DMS 273 treated with DMSO at 0.1 percent for 48 hours (cell line): ENCODE results near the gene MBOAT2.
"Not testable (repeated sequence)": the region's sequence is repeated elsewhere in the genome, so short reads cannot be mapped to it uniquely, and the experiment has no call there.

Source experiments
- DNase-seq: peaks from one replicate; lab custom pipeline; 2025; lab: John Stamatoyannopoulos, UW

Gene MBOAT2

DNA sequence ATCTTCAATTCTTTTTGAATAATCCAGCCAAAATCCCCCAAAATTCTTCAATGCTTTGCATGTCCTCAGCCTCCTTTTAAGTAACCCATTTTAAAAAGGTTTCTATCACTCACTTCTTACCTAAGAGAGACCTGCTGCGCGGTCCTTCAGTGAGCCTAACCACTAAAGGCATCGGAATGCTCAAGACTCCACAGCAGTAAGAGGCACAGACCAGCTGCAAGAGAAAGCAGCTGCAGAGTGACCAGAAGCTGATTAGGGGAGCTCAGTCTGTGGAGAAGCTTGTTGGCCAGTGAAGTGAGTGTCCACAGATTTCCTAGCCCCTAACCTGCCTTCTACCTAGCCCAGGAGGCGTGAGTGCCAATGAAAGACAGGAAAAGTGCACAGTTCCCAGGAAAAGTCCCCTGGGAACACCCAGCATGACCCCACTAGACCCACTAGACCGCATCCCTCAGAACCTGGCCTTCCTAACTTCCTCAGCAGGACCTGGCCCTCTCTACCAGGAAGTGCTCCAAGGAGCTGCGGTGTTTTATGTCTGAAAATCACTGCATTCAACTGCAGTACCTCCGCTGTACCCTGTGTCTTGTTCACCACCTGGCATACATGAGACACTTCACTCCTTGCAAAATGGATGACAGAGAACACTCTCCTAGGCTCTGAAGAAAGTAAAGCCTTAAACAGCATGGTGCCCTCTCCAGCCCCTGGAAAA is 10.1 kb downstream of the MBOAT2 start:
- no peak for DNase-seq

DNA sequence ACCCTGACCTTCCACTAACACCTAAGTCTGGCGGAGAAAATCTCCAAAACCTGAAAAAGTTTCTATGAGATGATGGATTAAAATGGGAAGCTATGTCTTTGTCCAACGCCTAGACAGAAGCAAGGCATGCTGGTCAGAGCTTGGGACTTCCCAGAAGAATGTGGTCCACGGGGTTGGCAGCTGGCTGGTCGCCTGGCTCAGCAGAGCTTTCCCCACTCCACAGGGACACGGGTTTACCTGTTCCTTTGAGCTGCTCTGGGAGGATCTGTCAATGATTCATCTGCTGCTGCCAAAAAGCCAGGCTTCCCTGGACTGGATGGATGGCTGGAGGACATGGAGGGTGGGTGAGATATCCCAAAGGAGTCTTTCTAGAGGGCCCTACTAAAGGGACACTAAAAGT is 10.8 kb downstream of the MBOAT2 start:
- DNase-seq = no peak

DNA sequence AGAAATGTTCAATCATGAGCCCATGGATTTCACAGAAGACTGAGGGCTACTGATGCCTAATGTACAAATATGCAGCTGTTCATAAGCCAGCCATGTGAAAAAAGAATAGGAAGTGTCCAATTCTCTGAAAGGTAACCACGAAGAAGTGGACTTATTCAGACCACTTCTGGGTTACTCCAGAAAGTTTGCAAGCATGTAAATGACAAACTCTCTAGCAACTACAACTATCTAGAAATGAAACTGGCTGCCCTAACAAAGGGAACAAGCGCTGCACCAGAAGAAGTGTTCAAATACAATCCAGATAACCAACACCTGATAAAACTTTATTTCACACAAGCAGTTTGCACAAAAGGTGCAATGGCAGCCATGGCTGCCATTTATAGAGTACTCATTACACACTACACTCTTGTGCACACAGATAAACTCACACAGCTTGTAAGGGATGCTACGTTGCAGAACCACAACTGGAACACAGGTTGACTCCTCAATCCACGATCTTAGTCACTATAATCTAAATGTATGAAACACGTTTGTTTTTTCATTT is 13.9 kb downstream of the MBOAT2 start:
- no peak for DNase-seq

DNA sequence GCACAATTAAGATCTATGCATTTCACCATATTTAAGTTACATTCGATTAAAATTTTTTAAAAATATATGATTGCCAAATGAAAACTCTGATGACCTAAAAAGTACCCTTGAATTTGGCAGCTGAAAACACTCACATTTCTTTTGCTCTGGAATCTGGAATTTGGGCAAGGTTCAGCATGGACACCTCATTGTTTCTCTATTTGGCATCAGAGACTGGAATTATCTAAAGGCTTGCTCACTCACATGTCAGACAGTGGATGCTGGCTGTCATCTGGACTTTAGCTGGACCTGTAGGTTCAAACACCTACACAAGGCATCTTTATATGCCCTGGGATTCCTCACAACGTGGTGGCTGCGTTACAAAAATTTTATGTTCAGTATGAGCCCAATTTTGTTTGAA is 16.1 kb downstream of the MBOAT2 start:
- DNase-seq = no peak

DNA sequence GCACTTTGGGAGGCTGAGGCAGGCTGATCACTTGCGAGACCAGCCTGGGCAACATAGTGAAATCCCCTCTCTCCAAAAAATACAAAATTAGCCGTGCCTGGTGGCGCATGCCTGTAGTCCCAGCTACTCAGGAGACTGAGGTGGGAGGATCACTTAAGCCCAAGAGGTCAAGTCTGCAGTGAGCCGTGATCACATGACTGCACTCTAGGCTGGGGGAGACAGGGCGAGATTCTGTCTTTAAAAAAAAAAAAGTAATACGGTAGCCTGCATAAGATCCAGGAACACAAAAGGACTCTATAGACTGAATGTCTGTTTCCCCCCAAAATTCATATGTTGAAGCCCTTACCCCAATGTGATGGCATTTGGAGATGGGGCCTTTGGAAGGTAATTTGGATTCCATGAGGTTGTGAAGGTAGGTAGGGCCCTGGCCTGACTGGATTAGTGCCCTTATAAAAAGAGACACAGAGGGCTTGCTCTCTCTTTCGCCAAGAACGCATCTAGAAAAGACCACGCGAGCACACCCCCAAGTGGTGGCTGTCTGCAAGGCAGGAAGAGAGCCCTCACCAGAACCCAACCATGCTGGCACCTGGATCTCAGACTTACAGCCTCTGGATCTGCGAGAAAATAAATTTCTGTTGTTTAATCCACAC is 17.0 kb downstream of the MBOAT2 start:
- no peak for DNase-seq

DNA sequence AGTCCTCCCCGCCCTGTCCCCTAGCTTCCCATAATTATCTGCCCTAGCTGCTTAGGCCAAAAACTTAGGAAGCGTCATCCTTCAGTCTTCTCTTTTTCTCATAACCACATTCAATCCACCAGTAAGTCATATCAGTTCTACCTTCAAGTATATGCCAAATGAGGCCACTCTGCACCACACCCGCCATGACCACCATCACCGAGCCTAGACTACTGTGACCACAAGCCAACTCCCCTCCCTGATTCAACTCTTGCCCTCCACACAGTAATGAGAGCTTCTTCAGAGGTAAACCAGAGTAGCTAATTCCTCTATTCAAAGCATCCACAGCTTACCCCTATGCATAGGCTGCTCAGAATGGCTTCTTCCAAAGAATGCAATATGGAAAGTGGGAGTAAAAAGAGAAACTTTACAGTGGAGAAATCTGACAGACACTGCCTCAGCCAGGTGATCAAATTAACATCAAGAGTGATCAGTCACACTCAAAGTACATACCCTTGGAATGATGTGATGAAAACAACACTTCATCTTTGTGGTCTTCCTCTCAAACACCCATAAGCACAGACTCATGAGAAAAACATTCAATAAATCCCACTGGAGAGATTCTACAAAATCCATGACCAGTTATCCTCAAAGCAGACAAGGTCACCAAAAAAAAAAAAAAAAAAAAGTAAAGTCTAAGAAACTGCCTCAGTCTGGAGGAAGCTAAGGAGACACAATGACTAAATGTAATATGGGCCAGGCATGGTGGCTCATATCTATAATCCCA is 17.7 kb downstream of the MBOAT2 start:
- no peak for DNase-seq

DNA sequence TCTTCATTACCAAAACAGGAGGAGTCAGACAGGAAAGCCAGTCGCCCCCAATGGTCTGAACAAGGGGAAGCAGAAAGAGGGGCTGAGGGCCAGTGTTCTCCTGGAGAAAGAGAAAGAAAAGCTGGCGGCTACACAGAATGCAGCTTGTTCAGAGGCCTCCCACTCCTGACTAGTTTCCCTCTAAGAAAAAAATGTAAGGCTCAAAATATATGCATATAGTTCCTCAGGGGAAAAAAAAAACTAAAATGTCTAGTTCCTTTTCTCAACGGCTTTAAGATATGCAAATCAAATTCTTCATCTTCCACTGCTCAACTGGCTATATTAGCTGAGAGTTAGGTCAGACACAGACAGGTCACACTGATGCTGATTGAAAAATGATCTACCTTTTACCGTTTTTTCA is 18.6 kb downstream of the MBOAT2 start:
- no peak for DNase-seq

DNA sequence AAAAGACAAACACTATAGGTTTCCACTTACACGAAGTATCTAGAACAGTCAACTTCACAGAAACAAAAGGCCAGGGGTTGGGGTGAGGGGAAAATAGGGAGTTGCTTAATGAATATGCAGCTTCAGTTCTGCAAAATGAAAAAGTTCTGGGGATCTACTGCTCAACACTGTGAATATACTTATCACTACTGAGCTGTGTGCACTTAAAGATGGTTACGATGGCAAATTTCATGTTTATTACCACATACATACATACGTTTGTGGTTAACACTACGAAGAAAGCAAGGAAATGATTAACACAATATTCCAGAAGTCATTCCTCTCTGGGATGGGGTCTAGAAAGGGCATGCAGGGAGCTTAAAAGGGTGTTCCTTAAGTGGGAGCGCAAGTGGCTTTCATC is 19.3 kb downstream of the MBOAT2 start:
- no peak for DNase-seq

DNA sequence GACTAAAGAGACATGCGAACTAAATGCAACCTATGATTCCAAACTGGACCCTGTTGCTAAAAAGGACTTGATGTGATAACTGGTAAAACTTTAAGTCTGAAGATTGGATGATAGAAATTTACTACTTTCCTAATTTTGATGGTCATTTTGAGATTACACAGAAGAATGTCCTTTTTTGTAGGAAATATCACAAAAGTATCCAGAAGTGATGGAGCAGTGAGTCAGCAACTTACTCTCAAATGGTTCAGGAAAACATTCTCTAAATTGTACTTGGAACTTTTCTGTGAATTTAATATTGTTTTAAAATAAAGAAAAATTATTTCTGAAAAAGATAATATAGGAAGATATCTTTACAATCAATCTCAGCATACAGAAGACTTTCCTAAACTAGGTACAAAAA is 19.9 kb downstream of the MBOAT2 start:
- no peak for DNase-seq

DNA sequence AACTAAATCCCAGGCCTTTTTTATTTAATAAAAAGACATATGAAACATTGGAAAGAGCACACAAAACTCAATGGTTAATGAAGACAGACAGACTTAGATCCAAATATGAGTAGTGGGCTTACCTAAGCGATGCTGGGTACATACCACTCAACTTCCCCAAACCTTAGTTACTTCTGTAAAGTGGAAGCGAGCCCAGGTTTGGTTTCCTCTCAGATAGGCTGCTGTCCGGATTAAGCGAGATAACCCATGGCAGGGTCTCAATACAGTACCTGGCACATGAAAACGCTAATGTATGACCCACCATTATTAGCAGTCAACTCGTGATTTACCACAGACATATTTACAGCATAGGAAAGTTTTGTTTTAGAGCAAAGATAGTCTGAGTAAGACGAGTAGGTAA is 21.6 kb downstream of the MBOAT2 start:
- DNase-seq = no peak

DNA sequence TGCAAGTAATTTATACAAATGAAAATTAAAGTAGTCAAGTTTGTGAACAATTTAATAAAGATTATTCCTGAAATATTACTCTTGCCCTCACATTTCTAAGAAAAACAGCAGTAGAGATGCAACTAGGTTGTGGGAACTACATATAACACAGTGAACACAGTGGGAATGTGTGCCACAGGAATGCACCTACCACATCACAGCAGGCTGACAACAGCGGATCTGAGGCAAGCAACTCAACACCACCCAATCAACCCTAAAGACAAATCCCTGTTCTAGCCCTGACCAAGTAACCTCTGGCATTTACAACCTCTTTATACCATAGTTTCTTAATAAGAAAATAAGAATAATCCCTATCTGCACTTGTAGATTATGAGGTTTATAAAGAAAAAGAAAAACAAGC is 23.4 kb downstream of the MBOAT2 start:
- DNase-seq = no peak

DNA sequence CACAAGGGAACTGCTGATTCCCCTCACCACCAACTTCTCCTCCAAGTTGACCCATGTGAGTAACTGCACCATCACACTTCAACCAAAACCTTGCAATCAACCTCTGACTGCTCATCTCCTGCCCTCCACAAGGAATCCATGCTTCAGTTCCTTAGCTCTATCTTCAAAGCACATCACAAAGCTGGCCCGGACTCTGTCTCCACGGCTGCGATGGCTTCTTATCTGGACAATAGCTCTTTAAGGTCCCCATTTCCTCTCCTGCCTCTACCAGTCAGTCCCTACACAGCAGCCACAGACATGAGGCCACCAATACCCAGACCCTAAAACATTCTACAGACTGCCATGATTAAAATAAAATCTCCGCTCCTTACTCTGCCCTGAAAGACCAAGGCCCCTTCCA is 25.7 kb downstream of the MBOAT2 start:
- DNase-seq = no peak

DNA sequence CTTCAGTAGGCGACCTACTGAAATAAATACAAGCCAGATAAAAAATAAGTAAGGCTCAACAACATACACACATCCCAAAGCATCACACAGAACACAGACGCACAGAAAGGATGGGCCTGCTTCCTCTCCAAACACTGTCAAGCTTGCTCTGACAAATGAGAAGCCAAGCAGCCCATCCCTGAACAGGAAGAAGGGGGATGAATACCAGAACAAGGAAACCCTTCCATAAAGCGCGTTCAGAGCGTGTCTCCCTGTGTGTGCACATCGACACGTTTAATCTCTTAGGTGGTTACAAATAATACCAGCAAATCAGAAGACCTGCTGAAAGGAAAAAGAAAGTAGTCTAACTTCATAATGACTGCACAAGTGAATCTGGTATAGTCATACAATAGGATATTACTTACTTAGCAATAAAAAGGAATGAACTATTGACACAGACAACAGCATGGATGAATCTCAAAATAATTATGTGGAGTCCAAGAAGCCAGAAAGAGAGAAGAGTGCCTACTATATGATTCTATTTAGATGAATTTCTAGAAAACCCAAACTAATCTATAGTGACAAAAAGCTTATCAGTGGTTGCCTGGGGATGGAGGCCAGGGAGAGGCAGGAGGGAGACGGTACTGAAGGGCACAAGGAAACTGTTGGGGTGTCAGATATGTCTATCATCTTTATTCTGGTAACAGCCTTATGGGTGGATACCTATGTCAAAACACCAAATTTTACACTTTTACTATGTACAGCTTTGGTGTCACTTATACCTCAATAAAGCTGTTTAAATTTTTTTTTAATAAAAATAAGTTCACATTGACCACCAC is 26.8 kb downstream of the MBOAT2 start:
- DNase-seq = no peak

DNA sequence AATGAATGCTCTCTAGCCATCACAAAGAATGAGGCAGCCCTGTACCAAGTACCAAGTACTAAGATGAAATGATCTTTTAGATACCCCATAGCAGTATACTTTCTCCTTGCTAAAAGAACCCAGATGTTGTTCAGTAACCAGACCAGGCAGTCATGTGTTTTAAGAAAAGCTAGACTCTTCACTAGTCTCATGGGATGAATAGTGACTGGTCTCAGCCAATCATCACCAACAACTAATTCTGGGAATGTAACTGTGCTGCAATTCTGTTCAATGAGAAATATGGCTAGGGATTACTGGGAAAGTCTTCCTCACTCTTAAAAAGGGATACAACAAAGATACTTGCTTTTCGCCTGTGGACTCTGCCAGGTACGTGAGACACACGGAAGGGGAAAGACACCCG is 29.5 kb downstream of the MBOAT2 start:
- DNase-seq = no peak

DNA sequence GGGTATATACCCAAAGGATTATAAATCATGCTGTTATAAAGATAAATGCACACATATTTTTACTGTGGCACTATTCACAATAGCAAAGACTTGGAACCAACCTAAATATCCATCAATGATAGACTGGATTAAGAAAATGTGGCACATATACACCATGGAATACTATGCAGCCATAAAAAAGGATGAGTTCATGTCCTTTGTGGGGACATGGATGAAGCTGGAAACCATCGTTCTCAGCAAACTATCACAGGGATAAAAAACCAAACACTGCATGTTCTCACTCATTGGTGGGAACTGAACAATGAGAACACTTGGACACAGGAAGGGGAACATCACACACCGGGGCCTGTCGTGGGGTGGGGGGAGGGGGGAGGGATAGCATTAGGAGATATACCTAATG is 30.5 kb downstream of the MBOAT2 start:
- DNase-seq = not testable (repeated sequence)

DNA sequence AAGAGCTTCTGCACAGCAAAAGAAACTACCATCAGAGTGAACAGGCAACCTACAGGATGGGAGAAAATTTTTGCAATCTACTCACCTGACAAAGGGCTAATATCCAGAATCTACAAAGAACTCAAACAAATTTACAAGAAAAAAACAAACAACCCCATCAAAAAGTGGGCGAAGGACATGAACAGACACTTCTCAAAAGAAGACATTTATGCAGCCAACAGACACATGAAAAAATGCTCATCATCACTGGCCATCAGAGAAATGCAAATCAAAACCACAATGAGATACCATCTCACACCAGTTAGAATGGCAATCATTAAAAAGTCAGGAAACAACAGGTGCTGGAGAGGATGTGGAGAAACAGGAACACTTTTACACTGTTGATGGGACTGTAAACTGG is 30.9 kb downstream of the MBOAT2 start:
- DNase-seq = not testable (repeated sequence)

DNA sequence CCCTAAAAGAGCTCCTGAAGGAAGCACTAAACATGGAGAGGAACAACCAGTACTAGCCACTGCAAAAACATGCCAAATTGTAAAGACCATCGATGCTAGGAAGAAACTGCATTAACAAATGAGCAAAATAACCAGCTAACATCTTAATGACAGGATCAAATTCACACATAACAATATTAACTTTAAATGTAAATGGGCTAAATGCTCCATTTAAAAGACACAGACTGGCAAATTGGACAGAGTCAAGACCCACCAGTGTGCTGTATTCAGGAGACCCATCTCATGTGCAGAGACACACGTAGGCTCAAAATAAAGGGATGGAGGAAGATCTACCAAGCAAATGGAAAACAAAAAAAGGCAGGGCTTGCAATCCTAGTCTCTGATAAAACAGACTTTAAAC is 34.1 kb downstream of the MBOAT2 start:
- not testable (repeated sequence) for DNase-seq

DNA sequence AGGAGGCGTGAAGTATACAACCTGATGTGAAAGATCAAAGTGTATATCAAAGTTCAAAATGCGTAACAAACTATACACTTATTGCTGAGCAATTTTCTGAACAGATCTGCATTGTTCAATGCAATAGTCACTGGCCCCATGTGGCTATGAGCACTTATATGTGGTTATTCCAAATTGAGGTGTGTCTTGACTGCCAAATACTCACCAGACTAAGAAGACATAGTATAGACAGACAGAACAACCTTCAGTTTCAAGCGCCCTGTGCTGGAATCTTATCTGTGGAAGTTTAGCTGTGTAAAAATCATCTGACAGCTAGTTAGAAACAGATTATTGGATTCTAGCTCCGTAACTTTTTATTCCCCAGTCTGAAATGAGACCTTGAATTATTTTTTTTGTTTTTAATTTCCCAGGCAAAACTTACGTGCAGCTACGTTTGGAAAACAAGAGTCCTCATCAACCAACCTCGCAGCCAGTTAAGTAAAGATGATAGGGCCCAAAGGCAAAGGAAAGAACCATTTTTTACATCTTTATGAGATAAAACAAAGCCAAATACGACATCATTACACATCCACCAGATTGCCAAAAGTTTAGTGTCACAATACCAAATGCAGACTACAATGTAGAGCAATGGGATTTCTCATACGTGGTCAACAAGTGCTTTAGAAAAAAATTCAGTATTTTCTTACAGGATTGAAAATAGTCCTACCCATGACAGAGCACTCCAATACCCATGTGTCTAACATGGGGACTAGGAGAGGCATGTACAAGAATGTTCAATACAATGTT is 37.2 kb downstream of the MBOAT2 start:
- DNase-seq = no peak

DNA sequence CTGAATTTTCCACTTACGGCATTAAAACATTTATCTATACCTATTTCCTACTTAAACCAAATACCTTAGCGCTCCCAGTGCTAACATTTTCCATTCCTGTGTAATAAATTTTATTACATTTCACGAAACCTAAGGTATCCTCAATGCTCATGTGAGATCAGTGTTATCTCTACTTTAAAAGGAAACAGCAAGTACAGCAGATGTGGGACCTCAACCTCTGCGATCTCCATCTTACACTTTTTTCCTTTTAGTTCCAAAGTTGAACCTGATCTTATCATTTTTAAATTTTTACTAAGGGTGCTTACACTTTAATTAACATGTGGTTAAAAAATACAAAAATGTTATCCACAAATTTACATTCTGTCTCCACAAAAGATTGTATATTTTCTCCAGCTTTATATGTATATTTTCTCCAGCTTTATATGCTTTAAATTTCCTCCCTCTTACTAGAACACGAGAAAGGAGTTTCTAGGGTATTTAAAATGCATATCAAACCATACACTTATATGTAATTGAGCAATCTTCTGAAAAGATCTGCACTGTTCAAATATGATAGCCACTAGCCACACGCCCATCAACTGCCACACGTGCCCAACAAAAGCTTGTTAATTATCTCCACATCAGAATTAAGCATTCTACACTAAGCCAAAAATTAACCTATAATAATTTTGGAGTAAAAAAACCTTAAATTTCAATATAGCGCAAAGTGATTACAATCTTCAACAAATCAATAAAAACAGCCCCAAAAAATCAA is 38.1 kb downstream of the MBOAT2 start:
- no peak for DNase-seq

DNA sequence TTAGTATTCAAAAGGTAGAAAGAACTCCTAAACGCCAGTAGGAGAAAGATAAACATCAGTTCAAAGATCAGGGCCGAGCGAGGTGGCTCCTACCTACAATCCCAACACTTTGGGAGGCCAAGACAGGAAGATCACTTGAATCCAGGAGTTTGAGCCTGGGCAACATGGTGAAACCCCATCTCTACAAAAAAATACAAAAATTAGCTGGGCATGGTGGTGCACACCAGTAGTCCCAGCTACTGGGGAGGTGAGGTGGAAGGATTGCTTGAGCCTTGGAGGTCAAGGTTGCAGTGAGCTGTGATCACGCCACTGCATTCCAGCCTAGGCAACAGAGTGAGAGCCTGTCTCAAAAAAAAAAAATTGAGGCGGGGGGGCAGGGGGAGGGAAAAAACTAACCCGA is 40.6 kb downstream of the MBOAT2 start:
- DNase-seq = no peak

DNA sequence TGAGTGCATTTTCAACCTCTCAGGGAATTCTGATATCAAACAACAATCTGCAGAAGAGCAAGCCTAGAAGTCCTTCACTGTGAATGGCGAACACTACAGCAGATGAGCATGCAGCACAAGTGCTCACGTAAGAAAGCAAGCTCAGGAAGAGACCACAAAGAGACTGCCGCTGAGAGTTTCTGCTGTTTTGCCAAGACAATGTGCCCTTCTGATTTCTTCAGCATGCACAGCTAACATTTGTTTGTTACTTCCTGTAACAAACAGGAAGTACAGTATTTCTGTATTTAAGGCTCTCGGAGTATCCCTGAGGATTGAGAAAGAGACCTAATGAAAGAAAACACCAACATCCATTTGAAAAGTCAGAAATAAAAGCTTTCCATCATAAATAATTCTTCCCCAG is 45.9 kb downstream of the MBOAT2 start:
- DNase-seq = no peak
